HG03432 (cell line): ENCODE data around the gene GREM1.

ENCODE experiments used
- ATAC-seq: cut with Tn5 transposase; IDR thresholded peaks from one replicate; pipeline ENCODE4 v1.9.1; 2021; ENCODE audit warnings: mild to moderate bottlenecking, moderate library complexity; ENCODE audit not compliant: unreplicated experiment

The GREM1 gene

GRCh38 chr15:32778391-32779176 is 60.8 kb downstream of the GREM1 start:
- no peak for ATAC-seq

DNA sequence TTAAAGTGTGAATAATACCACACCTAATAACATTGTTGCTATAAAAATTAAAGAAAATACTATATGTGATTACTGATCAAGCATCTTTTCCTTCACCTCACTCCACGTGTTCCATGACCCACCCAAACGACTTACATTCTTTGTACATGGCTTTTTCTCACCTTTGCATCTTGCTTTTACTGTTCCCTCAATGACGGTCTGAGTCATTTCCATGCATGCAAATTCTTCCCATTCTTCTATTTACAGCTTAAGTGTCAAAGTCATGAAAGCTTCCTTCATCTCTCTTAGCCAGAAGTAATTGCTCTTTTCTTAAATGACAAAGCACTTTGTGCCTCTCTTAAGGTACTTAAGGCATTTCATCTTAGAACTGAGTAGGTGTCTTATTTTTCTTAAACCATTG is 64.0 kb downstream of the GREM1 start:
- no peak for ATAC-seq

DNA sequence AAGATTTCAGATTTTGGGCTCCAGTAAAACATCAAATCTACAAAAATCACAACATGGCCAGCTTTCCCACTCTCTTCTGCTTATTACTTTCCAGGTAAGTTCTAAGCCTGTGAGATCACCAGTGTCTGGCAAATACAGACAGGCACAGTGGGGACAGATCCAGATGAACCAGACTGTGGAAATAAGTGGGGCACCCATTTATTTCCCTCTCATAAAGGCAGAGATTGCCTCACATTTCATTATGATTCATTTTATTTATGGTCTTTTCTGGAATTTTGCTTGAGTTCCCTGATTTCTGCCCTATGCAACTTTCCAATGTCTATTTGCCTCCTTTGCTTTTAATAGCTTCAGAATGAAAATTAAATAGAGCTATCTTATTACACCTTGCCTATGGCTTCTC is 66.8 kb downstream of the GREM1 start:
- no peak for ATAC-seq

GRCh38 chr15:32786906-32787305 is 69.1 kb downstream of the GREM1 start:
- no peak for ATAC-seq

DNA sequence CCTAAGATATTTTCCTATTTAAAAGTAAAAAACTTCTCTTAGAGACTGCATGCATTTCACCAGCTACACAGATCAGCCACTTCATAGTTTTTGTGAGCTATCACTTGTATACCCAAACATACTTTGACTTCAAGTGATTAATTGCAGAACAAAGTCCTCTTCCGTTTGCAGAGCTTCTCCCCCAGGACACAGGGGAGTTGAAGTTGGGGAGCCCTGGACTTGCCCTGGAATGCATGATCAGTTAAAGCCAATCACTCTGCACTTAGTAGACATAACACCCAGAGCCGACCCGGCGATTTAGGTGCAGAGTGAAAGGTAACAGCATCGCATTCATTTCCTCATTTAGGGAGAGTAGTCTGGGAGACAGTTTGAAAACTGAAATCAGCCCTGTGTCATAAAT is 70.1 kb downstream of the GREM1 start:
- ATAC-seq = no peak

DNA sequence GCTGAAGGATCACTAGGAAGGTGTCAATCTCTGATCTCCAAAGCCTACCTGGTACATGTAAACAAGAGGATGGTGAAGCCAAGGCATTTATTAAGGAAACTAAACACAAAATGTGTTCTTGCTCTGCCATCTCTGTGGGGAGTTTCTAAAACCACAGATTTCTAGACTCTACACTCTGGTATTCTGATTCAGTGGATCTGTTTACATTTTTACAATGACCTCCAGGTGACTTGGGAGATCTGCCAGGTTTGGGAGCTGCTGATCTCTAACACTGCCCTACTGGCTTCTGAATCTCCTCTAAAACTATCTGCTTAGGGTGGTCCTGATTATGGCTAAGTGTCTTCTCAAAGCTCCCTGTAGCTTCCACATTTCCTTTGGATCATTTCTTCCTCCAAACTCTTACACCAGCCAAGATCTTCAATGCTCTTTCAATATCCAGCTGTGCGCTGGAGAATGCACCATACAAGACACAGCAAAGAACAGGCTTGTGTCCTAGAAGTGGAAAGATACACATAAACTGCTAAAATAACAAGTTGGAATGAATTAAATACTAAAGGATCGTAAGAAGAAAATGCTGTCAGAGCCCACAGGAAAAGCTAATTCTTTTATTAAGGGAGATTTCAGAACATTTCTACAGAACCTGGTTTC is 72.7 kb downstream of the GREM1 start:
- ATAC-seq = no peak

DNA sequence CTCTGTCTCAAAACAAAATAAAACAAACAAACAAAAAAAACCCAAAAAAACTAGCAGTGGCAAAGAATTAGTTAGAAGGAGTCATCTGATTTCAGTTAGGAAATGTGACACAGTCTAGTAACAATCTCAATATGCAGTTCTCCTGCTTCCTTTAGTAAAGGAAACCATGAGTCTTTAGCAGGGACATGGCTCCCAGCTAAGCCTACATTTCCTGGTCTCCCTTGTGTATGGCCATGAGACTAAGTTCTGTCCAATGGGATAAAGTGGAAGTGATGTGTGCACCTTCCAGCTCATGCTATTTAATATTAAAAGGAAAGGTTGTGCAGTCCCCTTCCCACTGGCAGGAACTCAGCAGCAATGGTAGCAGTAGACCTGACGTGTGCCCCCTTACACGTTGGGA is 74.6 kb downstream of the GREM1 start:
- no peak for ATAC-seq
